Stromal cell of bone marrow (primary cell): Measurements from ENCODE around the gene R3HDM4.

Experiments used
- DNase-seq: peaks from one replicate; pipeline ENCODE4 v3.0.0-alpha.2; 2012; ENCODE audit warnings: low read depth

The R3HDM4 gene

GRCh38 chr19:912181-913079 is 589 bp downstream of the R3HDM4 start:
- DNase-seq: no peak

GRCh38 chr19:911197-912033 is 1.6 kb downstream of the R3HDM4 start:
- no peak for DNase-seq

- no peak for DNase-seq
Observed at GRCh38 chr19:907183-907853, 5.7 kb downstream of the R3HDM4 start.

DNA sequence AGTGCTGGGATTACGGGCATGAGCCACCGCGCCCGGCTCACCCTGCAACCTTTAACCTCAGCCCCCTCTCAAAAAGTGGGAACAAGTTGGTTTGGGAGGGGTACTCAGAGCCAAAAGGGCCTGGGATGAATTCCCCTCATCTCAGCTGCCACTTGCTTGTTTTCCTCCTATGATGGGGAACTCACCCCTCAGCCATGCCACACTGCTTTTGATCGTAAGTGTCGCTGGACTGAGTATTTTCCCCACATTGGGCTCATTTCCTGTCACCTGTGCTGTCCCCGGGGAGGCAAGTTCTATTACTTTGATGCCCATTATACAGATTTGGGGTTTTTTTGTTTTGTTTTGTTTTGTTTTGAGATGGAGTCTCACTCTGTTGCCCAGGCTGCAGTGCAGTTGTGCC is 6.5 kb downstream of the R3HDM4 start:
- no peak for DNase-seq

DNA sequence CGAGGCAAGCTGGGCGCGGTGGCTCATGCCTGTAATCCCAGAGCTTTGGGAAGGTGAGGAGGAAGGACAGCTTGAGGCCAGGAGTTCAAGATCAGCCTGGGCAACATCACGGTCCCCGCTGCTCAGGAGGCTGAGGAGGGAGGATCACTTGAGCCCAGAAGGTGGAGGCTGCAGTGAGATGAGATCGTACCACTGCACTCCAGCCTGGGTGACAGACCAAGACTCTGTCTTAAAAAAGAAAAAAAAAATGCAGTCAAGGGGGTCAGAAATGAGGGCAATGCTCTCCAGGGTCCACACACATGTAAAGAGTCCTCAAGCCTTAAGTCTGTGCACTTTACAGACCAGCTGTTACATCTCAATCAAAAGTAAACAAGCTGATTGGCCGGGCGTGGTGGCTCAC is 8.5 kb downstream of the R3HDM4 start:
- DNase-seq: no peak

GRCh38 chr19:903266-903797 is 9.7 kb downstream of the R3HDM4 start:
- no peak for DNase-seq

DNA sequence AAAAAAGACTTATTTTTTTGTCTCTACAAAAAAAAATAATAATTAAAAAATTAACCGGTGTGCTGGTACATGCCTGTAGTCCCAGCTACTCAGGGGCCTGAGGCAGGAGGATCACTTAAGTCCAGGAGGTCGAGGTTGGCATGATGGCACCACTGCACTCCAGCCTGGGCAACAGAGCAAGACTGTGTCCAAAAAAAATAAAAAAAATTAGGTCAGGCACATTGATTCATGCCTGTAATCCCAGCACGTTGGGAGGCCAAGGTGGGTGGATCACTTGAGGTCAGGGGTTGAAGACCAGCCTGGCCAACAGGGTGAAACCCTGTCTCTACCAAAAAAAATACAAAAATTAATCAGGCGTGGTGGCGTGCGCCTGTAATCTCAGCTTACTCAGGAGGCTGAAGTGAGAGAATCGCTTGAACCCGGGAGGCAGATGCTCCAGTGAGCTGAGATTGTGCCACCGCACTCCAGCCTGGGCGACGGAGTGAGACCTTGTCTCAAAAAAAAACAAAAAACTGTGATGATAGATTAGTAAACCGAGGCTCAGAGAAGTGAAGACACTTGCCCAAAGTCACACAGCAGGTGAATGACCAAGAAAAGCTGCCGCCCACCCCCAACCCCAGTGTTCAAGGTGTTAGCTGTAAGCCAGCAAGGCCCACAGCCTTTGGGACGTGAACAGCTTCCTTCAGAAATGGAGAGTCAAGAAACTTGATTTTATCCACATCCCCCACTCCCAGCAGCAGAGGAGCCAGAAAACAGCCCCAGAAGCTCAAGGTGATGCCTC is 10.4 kb downstream of the R3HDM4 start:
- no peak for DNase-seq

DNA sequence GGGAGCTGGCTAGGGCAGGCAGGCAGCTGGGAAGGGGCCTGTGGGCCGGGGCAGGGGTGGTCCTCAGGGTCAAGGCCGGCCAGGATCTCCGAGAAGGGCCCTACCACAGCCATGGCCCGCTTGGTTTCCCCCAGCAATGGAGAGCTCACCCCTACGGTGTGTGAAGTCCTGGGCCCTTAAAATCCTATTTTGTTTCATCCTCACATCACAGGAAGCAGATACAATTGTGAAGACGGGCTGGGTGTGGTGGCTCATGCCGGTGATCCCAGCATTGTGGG is 11.0 kb downstream of the R3HDM4 start:
- DNase-seq: no peak

DNA sequence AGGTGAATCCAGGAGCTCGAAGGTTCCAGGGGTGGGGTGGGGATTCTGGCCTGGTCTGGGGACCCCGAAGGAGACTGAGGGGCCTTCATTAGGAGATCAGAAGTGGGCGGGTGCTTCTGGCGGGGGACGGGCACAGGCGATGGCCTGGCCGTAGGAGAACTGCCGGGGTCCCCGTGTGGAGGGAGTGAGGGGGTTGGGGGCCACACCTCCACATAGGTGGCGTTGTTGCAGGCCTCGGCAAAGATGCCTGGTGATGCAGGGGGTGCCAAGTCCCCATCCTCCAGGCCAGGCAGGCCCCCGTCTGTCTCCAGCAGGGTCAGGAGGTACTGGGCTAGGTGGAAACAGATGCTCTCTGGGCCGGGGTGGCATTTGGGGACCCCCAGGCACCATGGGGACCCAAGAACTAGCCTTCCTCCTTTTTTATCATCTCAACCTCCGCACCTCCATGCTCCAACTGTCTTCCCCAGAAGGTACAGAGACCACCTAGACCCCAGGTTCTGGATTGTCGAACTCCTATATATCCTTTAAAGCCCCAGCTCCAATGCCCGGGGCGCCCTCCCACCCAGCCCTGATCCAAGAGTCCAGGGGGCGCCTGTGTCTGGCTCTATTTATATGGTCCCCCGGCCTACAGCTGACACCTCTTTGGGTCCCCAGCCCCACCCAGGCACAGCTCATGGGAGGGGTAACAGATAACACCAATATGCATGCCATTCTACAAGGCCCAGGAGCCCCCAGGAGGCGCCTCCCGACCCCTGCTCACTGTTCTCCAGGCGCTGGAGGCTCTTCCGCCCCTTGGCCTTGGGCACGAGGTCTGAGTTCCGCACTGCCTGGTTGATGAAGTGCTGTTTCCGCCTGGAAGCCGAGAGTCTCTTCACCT is 11.6 kb downstream of the R3HDM4 start:
- no peak for DNase-seq

DNA sequence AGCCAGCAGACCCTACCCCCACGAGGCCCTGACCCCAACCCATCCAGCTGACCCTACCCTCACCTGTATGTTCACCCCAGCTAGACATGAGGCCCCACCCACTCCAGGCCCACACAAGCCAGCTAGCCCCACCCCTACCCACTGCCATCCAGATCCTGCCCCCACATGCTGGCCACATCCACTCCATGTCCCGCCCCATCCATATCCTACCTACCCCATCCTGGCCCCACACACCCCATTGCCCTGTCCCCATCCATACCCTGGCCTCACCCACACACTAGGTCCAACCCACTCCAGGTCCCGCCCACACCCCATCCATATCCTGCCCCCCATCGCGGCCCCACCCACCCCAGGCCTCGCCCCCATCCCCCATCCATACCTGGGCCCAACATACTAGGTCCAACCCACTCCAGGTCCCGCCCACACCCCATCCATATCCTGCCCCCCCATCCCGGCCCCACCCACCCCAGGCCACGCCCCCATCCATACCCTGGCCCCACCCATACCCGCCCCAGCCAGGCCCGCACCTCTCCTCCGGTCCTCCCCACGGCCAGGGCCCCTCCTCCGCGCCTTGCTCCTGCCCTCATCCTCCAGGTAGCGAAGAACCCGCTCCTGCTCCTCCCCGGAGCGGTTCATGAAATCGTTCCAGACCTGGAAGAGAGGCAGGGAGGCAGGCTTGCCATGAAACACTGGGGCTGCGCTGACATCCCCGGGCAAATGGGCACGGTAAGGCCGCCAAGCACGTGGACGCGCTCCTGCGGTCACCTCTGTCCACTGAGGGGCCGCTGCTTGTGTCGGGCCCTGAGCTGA is 12.5 kb downstream of the R3HDM4 start:
- no peak for DNase-seq

GRCh38 chr19:900043-900301 is 13.0 kb downstream of the R3HDM4 start:
- no peak for DNase-seq

DNA sequence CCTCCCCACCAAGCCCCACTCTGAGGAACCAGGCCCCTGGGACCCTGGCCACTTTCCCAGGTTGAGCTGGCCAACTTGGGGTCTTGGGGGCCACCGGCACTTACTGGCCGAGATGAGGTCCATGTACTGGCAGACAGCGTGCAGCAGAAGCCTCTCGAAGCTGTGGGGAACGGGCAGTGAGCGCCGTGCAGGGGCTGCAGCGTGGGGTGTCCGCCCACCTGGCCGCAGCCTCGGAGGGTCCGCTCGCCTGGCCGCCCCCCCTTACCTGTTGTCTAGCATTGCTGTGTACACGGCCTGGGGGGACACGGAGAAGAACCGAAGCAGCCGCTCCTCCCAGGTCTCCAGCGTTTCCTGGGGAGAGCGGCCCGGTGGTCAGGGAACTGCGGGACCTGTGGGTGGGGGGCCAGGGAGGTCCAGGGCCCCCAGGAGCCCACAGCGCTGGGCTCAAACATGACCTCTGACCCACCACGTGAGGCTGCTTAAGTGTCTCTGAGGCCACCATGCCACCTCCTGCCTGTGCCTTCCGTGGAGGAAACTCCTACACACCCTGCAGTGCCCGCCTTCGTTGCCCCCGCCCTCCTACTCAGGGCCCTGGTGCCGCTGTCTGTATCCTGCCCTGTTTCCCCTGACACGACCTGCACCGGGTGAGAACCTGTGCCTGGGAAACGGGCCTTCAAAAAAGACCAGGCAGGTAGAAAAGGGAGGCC is 13.5 kb downstream of the R3HDM4 start:
- no peak for DNase-seq

- DNase-seq: no peak
Observed at GRCh38 chr19:898663-899062, 14.4 kb downstream of the R3HDM4 start.

- DNase-seq: no peak
Observed at GRCh38 chr19:897442-898039, 15.5 kb downstream of the R3HDM4 start.

DNA sequence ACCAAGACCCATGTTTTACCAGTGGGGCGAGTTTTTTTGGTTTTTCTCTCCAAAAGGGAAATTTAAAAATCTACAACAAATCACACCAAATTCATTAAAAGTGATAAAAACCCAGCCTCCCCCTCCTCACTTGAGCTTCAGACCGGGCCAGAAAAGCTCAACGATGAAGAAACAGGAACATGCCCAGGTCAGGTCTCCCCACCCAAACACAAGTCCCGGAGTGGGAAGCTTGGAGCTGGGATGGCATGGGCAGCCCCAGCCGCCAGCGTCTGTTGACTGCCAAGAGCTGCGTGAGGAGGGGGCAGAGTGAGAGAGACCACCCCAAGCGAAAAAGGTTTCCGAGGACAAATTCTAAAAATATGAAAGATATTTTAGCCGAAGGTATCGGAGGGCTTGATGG is 16.0 kb downstream of the R3HDM4 start:
- no peak for DNase-seq

GRCh38 chr19:896434-896833 is 16.6 kb downstream of the R3HDM4 start:
- no peak for DNase-seq

- peak; percentile 84 for DNase-seq
Observed at GRCh38 chr19:892894-893689, 19.9 kb downstream of the R3HDM4 start, which contains the start of the genes MED16 and RNU6-9. Gene MED16, minus strand, starts transcription at chr19:893187. Its CDS starts 2,056 bp downstream, at chr19:891131. Gene RNU6-9, plus strand, starts transcription at chr19:893484.

GRCh38 chr19:892243-892893 is 20.7 kb downstream of the R3HDM4 start:
- DNase-seq: no peak
